Activated T-helper 1 cell treated with anti-CD3 and anti-CD28 coated beads, Interleukin-2, amount 50 U/mL, for 16 hours (primary cell): ENCODE measurements around the gene PPP1R18.
"Not testable (repeated sequence)": the region's sequence is repeated elsewhere in the genome, so short reads cannot be mapped to it uniquely, and the experiment has no call there.

ENCODE experiments used
- DNase-seq, 2 donors: peaks; one replicate each; pipeline ENCODE4 v3.0.0-alpha.2; 2020; ENCODE audit warnings: low read depth in 1 of 2, low spot score in 1 of 2

Gene PPP1R18, protein sequence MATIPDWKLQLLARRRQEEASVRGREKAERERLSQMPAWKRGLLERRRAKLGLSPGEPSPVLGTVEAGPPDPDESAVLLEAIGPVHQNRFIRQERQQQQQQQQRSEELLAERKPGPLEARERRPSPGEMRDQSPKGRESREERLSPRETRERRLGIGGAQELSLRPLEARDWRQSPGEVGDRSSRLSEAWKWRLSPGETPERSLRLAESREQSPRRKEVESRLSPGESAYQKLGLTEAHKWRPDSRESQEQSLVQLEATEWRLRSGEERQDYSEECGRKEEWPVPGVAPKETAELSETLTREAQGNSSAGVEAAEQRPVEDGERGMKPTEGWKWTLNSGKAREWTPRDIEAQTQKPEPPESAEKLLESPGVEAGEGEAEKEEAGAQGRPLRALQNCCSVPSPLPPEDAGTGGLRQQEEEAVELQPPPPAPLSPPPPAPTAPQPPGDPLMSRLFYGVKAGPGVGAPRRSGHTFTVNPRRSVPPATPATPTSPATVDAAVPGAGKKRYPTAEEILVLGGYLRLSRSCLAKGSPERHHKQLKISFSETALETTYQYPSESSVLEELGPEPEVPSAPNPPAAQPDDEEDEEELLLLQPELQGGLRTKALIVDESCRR

GRCh38 chr6:30686009-30686907 lies at the start of gene PPP1R18:
Gene PPP1R18, minus strand, starts transcription at chr6:30686645. Its CDS starts 627 bp downstream, at chr6:30686018.
- DNase-seq = peak; percentile 71 to 75

DNA sequence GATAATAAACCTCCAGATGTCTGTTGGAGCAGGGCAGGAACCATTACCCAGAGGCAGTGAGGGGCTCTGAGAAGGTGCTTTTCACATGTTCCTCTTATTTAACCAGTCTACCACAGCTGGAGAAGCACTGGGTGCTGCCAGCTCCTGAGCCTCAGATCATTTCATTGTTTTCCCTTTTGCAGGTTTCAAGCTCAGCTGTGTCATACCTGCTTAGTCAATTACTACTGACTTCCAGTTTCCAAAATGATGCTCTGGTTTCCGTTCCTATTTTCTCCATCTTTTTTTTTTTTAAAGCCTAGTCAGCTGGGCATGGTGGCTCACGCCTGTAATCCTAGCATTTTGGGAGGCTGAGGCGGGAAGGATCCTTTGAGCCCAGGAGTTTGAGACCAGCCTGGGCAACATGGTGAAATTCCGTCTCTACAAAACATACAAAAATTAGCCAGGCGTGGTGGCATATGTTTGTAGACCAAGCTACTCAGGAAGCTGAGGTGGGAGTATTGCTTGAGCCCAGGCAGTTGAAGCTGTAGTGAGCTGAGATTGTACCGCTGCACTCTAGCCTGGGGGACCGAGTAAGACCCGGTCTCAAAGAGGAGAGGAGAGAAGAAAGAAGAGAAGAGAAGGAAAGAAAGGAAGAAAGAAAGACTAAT lies 49.3 kb upstream of the PPP1R18 start:
- no peak for DNase-seq

DNA sequence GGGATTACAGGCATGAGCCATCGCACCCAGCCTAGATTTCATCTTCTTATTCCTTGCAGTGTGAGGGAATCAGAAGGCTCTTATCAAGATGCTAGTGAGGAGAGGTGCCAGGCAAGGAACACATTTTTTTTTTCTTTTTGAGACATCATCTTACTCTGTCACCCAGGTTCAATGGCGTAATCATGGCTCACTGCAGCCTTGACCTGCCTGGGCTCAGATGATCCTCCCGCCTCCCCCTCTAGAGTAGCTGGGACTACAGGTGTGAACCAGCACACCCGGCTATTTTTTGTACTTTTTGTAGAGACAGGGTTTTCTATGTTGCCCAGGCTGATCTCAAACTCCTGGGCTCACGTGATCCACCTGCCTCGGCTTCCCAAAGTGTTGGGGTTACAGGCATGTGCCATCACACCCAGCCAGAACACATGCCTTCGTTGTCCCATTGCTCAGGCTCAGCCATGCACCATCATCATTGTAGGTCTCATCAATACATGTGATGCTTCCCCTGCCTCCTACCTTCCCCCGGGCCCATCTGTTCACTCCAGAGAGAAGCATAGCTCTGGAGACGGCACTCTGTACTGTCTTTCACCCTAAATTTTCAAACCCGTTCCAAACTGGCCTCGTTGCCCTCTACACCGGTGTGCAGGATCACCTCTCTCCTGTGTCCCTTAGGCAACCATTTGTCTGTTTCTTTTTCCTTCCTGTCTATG lies 45.9 kb upstream of the PPP1R18 start:
- no peak for DNase-seq

- DNase-seq = peak; percentile 73
Observed at GRCh38 chr6:30730601-30731435, 44.4 kb upstream of the PPP1R18 start.

DNA sequence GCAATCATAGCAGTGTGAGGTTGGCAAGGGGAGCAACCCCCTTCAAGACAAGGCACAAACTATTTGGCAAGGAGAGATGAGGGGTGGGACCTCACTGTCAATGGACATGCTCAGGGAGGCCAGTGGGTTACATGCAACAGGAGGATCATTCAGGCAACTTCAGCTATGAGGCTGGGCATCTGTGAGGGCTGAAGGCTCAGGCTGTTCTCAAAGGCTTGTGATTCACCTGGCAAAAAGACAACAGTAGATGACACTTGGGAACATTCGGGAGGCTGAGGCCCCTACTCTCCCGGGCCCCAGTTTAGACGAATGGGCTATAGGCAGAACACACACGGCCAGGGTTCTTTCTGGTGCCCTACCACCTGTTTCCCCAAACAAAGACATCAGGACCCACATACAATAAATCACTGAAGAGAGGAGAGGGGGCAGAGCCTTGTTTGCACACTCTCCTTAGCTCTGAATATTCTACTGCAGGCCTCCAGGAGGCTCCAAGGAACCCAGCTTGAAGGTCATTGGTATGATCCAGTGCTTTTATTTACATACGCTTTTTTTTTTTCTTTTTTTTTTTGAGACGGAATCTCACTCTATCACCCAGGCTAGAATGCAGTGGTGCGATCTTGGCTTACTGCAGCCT lies 41.6 kb upstream of the PPP1R18 start:
- DNase-seq = no peak

- no peak for DNase-seq
Observed at GRCh38 chr6:30726506-30727413, 40.3 kb upstream of the PPP1R18 start.

DNA sequence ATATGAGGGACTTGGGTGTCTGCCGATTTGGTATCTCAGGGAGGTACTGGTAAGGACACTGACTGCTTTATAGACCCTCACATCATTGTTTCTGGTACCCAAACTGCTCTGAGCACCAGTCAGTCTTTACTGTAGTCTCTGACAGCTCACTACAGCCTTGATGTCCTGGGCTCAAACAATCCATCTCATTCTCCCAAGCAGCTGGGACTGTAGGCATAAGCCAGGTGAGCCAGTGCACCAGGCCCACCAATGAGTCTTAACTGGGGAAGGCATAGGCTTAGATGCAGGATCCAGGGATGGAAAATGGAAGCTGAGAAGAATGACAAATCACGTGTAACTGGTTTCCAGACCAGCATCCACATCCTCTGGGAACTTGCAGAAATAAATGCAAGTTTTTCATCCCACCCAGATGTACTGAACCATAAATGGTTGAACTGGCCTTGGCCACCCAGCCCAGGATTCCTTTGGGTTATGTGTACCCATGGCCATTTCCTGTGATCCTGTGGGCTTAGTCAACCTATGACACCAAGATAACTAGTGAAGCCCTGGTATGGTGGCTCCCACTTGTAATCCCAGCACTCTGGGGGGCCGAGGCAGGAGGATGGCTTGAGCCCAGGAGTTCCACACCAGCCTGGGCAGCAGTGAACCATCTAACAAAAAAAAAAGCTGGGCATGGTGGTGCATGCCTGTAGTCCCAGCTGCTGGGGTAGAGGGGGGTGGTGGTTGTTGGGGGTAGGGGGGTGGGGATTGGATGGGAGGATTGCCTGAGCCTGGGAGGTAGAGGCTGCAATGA lies 39.5 kb upstream of the PPP1R18 start:
- DNase-seq = no peak

DNA sequence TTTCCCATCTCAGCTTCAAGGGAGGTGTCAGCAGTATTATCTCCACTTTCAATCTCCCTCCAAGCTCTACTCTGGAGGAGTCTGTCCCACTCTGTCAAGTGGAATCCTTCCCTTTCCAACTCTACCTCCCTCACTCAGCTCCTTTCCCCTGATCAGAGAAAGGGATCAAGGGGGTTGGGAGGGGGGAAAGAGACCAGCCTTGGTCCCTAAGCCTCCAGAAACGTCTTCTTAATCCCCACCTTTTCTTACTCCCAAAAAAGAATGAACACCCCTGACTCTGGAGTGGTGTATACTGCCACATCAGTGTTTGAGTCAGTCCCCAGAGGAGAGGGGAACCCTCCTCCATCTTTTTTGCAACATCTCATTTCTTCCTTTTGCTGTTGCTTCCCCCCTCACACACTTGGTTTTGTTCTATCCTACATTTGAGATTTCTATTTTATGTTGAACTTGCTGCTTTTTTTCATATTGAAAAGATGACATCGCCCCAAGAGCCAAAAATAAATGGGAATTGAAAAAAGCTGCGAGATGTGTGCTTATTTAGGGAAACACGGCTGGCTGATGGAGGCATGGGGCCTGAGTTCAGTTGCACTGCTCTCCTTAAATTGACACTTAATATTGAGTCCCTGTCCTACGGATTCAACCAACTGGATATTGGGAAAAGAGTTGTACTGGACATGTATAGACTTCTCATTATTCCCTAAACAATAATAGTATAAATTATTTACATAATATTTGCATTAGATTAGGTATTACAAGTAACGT lies 38.6 kb upstream of the PPP1R18 start:
- DNase-seq = no peak

GRCh38 chr6:30723843-30724741 lies 37.6 kb upstream of the PPP1R18 start:
- not testable (repeated sequence) for DNase-seq

GRCh38 chr6:30723159-30723842 lies 36.9 kb upstream of the PPP1R18 start:
- not testable (repeated sequence) for DNase-seq

GRCh38 chr6:30722280-30723112 lies 36.1 kb upstream of the PPP1R18 start:
- peak; percentile 79 to 89 for DNase-seq

DNA sequence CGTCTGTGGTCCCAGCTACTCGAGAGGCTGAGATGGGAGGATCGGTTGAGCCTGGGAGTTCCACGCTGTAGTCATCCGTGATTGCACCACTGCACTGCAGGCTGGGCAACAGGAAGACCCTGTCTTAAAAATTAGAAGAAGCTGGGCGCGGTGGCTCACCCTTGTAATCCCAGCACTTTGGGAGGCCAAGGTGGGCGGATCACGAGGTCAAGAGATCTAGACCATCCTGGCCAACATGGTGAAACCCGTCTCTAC lies 35.5 kb upstream of the PPP1R18 start:
- not testable (repeated sequence) for DNase-seq

GRCh38 chr6:30721198-30722024 lies 35.0 kb upstream of the PPP1R18 start:
- DNase-seq = peak; percentile 87 to 96
